HepG2 (cell line): Measurements from ENCODE around the gene MEX3D.

ENCODE experiments used
- ARNTL ChIP-seq: sonication (generic); formaldehyde crosslinking; IDR thresholded peaks from 2 replicates; pipeline ENCODE4 v1.4.0; 2020; ENCODE audit warnings: mild to moderate bottlenecking, missing genetic modification reagents
- BRCA1 ChIP-seq: sonication (generic); formaldehyde crosslinking; IDR thresholded peaks from 2 replicates; pipeline ENCODE4 v1.4.0; 2020; ENCODE audit warnings: missing genetic modification reagents
- CBX5 ChIP-seq: sonication (generic); formaldehyde crosslinking; IDR thresholded peaks from 2 replicates; pipeline ENCODE4 v1.4.0; 2020; ENCODE audit warnings: missing genetic modification reagents, borderline replicate concordance
- HHEX ChIP-seq: IDR thresholded peaks from 2 replicates; pipeline ENCODE4 v1.6.1; 2016; ENCODE audit warnings: control low read depth
- HIVEP1 ChIP-seq: sonication (generic); formaldehyde crosslinking; IDR thresholded peaks from 2 replicates; pipeline ENCODE4 v1.4.0; 2020; ENCODE audit warnings: mild to moderate bottlenecking, missing genetic modification reagents
- ISL2 ChIP-seq: sonication (generic); formaldehyde crosslinking; IDR thresholded peaks from 2 replicates; pipeline ENCODE4 v1.5.0; 2020; ENCODE audit warnings: missing genetic modification reagents
- RBFOX2 ChIP-seq: fragments of 200-400 bp; formaldehyde crosslinking; IDR thresholded peaks from 2 replicates; pipeline ENCODE4 v1.6.1; 2017; ENCODE audit warnings: low read depth, mild to moderate bottlenecking, low read length
- RNF219 ChIP-seq: sonication (generic); formaldehyde crosslinking; IDR thresholded peaks from 2 replicates; pipeline ENCODE4 v1.5.0; 2020; ENCODE audit warnings: mild to moderate bottlenecking, missing genetic modification reagents
- SRY ChIP-seq: sonication (generic); formaldehyde crosslinking; IDR thresholded peaks from 2 replicates; pipeline ENCODE4 v1.8.0; 2022; ENCODE audit warnings: mild to moderate bottlenecking, missing genetic modification reagents

- TF ChIP-seq HIVEP1 (no peak), SRY (CRISPR knock-in tag) (no peak), ISL2 (CRISPR knock-in tag) (no peak), BRCA1 (no peak), RNF219 (CRISPR knock-in tag) (no peak), RBFOX2 (no peak), ARNTL (no peak), CBX5 (CRISPR knock-in tag) (no peak), HHEX (no peak)
Observed at GRCh38 chr19:1549332-1549945, 18.7 kb downstream of the MEX3D start.
